GM12801 (cell line): Measurements from ENCODE around the gene ARID1B.

ENCODE experiments used
- TF ChIP-seq, protein P1 (sequence below): IDR thresholded peaks from one replicate; pipeline ENCODE4 v1.5.1; 2011; ENCODE audit warnings: control low read depth; ENCODE audit not compliant: insufficient read length; ENCODE audit errors: extremely low read depth

ARID1B gene

DNA sequence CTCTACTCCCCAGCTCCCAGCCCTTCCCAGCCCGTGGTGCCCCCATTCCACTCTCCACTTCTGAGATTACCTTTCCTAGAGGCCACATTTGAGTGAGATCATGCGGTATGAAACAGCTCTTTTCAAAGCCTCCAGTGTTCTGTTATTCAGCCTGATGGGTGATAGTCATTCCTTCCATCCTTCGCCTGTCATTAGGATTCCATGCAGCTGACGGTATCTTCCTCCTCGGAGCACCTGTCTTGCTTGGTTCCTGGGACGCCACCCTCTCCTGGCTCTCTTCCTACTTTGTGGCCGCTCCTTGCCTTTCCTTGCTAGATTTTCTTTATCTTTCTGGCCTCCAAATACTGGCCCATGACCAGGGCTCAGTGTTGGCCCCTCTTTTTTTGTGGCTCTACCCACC is 137.0 kb downstream of the ARID1B start:
- TF ChIP-seq, protein P1, sequence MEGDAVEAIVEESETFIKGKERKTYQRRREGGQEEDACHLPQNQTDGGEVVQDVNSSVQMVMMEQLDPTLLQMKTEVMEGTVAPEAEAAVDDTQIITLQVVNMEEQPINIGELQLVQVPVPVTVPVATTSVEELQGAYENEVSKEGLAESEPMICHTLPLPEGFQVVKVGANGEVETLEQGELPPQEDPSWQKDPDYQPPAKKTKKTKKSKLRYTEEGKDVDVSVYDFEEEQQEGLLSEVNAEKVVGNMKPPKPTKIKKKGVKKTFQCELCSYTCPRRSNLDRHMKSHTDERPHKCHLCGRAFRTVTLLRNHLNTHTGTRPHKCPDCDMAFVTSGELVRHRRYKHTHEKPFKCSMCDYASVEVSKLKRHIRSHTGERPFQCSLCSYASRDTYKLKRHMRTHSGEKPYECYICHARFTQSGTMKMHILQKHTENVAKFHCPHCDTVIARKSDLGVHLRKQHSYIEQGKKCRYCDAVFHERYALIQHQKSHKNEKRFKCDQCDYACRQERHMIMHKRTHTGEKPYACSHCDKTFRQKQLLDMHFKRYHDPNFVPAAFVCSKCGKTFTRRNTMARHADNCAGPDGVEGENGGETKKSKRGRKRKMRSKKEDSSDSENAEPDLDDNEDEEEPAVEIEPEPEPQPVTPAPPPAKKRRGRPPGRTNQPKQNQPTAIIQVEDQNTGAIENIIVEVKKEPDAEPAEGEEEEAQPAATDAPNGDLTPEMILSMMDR = no peak

DNA sequence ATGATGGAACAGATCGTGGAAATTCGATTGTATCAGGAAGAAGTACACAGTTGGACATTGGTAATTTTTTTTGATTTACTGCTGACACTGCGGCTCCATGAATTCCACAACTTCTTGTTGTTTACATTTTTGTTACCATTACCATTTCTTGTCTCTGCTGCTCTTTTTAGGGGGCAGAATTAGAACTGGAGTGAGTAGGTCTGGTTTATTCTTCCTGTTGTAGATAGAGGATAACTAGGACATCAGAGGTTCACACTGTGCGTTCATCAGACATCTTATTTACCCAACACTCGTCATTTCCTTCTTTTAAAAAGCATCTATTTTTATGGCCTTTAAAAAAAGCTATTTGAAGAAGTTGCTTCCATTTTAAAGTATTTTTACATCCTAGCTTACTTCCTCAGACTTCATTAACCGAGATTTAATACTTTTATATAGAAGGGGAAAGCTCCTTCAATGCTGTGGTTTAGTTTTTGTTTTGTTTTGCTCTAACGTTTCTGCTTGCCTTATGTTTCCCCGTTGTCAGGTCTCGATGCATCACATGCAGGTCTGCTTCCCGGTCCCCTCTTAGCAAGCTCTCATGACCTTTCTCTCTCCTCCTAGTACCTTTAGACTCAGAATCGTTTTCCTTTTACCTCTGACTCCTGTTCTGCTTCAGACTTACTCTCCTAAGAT is 139.1 kb downstream of the ARID1B start:
- TF ChIP-seq, protein P1 = no peak

DNA sequence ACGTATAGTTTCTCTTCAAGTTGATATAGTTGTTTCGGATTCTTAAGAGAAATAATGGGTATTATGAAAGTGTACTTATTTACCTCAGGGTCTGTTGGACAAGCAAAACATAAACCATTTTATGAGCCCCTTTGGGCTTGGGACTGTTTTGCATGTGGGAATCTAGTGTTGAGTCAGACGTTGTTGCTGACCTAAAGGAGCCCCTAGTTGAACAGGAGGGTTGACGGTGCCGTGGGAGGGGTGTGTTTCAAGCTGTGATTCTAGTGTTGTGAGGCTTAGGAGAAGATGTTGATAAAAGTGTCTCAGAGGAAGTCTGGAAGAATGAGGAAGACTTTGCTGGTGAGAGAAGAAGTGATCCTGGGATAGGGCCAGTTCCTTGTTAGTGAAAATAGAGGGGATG is 140.0 kb downstream of the ARID1B start:
- TF ChIP-seq, protein P1 = no peak

DNA sequence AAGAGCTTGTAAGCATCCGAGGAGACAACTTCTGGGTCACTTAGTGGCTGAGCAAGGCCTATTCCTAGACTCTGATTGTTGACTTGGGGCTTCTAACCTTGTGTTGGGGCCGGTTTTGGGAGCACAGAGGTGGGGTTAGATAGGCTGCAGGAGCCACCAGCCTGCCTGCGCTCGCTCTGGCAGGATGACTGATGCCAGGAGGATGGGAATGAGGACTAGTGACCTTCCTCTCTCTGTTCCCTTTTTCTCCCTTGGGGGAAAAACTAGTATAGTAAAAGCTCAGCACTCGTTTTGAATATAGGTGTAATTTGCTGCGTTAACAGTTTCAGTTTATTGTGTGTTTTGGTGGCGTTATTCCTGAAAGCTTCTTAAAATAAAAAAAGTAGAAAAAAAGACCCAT is 141.5 kb downstream of the ARID1B start:
- TF ChIP-seq, protein P1 = no peak

DNA sequence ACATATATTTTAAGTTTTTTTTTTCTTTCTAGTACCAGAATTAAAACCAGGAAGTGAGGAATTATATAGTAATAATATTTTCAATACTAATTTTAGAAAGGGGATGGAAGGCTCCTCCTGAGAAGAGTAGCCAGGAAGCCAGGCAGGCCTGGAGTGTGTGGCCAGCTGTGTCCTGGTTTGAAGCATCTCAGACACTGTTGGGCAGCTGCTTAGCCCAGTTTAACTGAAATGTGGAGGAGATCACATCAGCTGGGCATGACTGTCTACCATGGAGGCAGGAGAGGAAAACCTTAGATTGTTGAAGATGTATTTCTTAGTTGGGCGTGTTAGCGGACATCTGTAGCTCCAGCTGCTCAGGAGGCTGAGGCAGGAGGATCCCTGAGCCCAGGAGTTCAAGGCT is 142.2 kb downstream of the ARID1B start:
- TF ChIP-seq, protein P1 = no peak

DNA sequence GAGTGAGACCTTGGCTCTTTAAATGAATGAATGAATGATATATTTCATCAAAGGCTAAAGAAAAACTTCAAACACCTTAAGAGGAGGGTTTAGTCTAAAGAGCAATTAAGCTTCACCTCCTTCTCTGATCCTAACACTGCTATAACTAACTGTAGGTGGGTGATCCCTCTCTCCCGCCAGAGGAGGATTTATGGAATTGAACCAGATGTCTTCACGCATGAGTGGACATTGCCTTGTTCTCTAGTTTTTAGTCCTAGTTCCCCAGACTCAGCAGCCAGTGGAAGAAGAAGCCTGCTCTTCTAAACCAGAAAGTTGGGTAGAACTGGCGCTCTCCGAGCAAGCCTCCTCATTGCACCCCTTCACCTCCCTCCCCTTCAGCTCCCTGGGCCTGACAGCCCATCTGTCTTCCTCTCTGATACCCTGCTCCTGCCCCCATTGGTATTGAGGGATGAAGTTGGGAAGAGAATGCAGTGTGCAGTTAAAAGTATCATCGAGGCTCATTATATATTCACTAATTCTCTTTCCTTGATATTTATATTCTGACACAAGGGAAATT is 142.7 kb downstream of the ARID1B start:
- TF ChIP-seq, protein P1 = no peak

DNA sequence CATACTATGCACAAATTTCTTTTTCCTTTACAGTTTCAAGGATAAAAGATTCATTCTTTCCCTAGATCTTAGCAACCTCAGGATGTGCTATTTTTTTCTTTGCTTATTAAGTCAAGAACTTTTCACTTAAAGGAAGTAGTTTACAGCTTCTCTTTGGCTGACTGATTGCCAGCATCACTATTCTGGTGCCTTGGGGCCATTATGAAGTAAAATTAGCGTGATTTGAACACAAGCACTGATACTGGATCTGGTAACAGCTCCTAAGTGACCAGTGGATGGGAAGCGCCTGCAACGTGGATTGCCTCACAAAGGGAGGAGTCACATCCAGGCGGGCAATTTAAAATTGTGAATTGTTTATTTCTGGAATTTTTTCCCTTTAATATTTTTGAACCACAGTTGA is 147.1 kb downstream of the ARID1B start:
- TF ChIP-seq, protein P1 = no peak
